GM20000 (cell line): ENCODE data around the gene FAM13A.
"Not testable (repeated sequence)": the region's sequence is repeated elsewhere in the genome, so short reads cannot be mapped to it uniquely, and the experiment has no call there.

ENCODE experiments used
- DNase-seq: peaks from one replicate; pipeline ENCODE4 v3.0.0; 2012; ENCODE audit warnings: low spot score
- TF ChIP-seq, protein P1 (sequence below): IDR thresholded peaks from 2 replicates; pipeline ENCODE4 v1.5.1; 2012; ENCODE audit warnings: mild to moderate bottlenecking, control low read depth; ENCODE audit errors: extremely low read depth, missing control alignments

FAM13A gene

GRCh38 chr4:88897180-88897579, 159.8 kb downstream of the FAM13A start:
- no peak for DNase-seq
- TF ChIP-seq, protein P1, sequence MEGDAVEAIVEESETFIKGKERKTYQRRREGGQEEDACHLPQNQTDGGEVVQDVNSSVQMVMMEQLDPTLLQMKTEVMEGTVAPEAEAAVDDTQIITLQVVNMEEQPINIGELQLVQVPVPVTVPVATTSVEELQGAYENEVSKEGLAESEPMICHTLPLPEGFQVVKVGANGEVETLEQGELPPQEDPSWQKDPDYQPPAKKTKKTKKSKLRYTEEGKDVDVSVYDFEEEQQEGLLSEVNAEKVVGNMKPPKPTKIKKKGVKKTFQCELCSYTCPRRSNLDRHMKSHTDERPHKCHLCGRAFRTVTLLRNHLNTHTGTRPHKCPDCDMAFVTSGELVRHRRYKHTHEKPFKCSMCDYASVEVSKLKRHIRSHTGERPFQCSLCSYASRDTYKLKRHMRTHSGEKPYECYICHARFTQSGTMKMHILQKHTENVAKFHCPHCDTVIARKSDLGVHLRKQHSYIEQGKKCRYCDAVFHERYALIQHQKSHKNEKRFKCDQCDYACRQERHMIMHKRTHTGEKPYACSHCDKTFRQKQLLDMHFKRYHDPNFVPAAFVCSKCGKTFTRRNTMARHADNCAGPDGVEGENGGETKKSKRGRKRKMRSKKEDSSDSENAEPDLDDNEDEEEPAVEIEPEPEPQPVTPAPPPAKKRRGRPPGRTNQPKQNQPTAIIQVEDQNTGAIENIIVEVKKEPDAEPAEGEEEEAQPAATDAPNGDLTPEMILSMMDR, result no peak

DNA sequence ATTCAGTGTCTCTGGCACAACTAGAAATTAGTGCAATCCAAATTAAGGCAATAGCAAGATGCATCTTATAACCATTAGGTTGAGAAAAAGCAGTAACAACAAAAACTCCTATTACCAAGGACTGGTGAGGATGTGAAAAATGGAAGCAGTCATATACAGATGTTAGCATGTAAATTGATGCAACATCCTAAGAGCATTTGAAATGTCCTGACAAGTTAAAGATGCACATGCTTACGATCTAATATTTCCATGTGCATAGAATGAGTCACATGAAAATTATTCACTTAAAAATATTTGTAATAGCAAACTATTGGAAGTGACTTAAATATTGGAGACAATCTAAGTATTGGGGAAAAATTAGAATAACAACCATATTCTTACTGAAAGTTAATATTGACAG, 163.0 kb downstream of the FAM13A start:
- no peak for DNase-seq
- TF ChIP-seq, protein P1, result no peak

DNA sequence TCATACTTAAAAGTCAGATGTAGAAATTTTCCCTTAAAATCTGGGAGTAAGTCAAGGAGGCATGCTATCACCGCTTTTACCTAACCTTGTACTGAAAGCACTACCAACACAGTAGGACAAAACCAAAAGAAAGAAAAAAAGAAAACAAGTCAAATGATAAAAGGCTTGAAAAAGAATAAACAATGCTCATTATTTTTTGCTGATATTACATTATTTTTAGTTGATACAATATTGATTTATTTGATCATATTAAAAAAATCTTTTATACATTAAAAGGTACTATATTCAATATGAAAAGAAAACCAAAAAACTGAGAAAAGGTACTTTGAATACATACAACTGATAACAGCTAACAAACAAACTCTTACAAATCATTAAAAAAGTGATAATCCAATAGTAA, 164.3 kb downstream of the FAM13A start:
- no peak for DNase-seq
- TF ChIP-seq, protein P1, result no peak

DNA sequence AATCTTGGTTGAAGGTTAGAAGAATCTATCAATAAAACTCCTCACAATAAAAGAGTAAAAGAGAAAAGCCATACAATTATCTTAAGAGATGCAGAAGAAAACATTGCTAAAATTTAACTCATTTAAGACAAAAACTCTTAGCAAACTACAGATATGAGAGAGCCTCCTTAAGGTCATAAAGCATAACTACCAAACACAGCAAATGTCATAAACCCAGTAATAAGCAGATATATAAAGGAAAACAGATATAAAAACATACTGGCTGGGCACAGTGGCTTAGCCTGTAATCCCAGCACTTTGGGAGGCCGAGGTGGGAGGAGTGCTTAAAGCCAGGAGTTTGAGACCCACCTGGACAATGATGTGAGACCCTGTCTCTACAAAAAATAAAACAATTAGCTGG, 165.3 kb downstream of the FAM13A start:
- TF ChIP-seq, protein P1, result no peak

DNA sequence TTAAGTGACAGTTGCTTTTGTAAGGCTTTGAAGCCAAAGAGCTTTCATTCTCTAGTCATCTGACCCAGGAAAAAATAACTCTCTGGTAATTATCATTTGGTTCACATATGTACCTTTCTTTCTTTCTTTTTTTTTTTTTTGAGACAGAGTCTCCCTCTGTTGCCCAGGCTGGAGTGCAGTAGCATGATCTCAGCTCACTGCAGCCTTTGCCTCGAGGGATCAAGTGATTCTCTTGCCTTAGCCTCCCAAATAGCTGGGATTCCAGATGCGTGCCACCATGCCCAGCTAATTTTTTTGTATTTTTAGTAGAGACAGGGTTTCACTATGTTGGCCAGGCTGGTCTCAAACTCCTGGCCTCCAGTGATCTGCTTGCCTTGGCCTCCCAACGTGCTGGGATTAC, 169.6 kb downstream of the FAM13A start:
- DNase-seq, result not testable (repeated sequence)

More for the DNA sequence above, 165.3 kb downstream of the FAM13A start:
- DNase-seq, result no peak

GRCh38 chr4:88881227-88881569, 175.8 kb downstream of the FAM13A start:
- TF ChIP-seq, protein P1, result no peak
- DNase-seq, result no peak

GRCh38 chr4:88880501-88881226, 176.3 kb downstream of the FAM13A start:
- TF ChIP-seq, protein P1, result no peak
- no peak for DNase-seq

GRCh38 chr4:88879991-88880390, 177.0 kb downstream of the FAM13A start:
- no peak for DNase-seq
- TF ChIP-seq, protein P1, result no peak
